ENCODE results near the gene MMP17. TPM values are rescaled to one million over a fixed set of nuclear protein-coding genes. Genes with fewer than 3 reads are reported as not detected.

The MMP17 gene
- total and polyA plus RNA-seq, 2 of the 4 experiments (the other 2 are of a cell fraction), result 1.4 to 11.8 TPM

GRCh38 chr12:131848753-131849152 lies 20.6 kb downstream of the MMP17 start:
- Histone ChIP-seq H4K91ac (ENCODE audit: insufficient read depth, low read depth, low read length) (no peak overlapping the region), H3K4me1 (ENCODE audit: control insufficient read depth, insufficient read depth, low read length) (peaks cover 6% of the 10 kb centered on the region), H3K56ac (ENCODE audit: extremely low read depth, insufficient read depth, low read length) (no peak overlapping the region), H3K14ac (replicated peaks; ENCODE audit: low read depth, low read length) (no peak overlapping the region), H4K20me1 (ENCODE audit: insufficient read depth, low read length) (no peaks in the 10 kb centered on the region; the same call in 1 of the 2 replicates), H3K4me2 (ENCODE audit: low read depth, low read length) (no peak overlapping the region), H3K27ac (ENCODE audit: insufficient read depth, low read length) (no peak overlapping the region), H4K8ac (ENCODE audit: low read depth in 2 of 2, low read length in 2 of 2) (no peak overlapping the region), H2BK15ac (ENCODE audit: low read depth, low read length) (no peak overlapping the region), H3K9me3 (ENCODE audit: control insufficient read depth, insufficient read depth, low read length) (no peaks in the 10 kb centered on the region), H2AFZ (replicated peaks; ENCODE audit: low read length, poor library complexity) (no peak overlapping the region), H2AK5ac (ENCODE audit: low read depth, low read length) (no peak overlapping the region), H3K79me1 (ENCODE audit: low read depth in 1 of 2, low read length in 2 of 2) (no peaks in the 10 kb centered on the region), H3K36me3 (ENCODE audit: control insufficient read depth, insufficient read depth, low read length) (no peaks in the 10 kb centered on the region), H3K27me3 (ENCODE audit: control insufficient read depth, insufficient read depth, low read length) (no peaks in the 10 kb centered on the region), H3K9ac (ENCODE audit: low read depth, low read length) (no peak overlapping the region), H3K4me3 (ENCODE audit: insufficient read depth, low read depth, low read length) (no peak overlapping the region), H3K9me1 (ENCODE audit: insufficient read depth, low read length) (no peaks in the 10 kb centered on the region), H2BK5ac (ENCODE audit: low read depth, low read length, poor library complexity, severe bottlenecking) (no peak overlapping the region), H3K4ac (ENCODE audit: low read depth, low read length) (no peak overlapping the region), H4K5ac (ENCODE audit: low read depth, low read length) (no peak overlapping the region), H2AK9ac (replicated peaks; ENCODE audit: low read depth, low read length, poor library complexity) (no peak overlapping the region), H2BK20ac (ENCODE audit: low read depth, low read length) (no peak overlapping the region), H2BK120ac (ENCODE audit: low read depth, low read length) (no peak overlapping the region), H3K18ac (ENCODE audit: low read depth, low read length) (no peak overlapping the region), H3K23ac (ENCODE audit: low read depth, low read length) (no peak overlapping the region)
- DNase-seq, result no peak
- ChIA-PET POLR2A (ENCODE audit: unreplicated experiment) (no interaction called here), CTCF (no interaction called here)
- in situ Hi-C loops (cut with MboI; ENCODE audit: low sequenced_read_pairs), result loop anchor here (25.0 kb wide), 1 partner anchor 736 kb away; no protein-coding TSS in a partner anchor
- TF ChIP-seq POLR2A (IDR thresholded peaks at IDR 0.05; ENCODE audit: low read depth, low read length) (no peak), MXI1 (IDR thresholded peaks at IDR 0.05; ENCODE audit: borderline replicate concordance, low read depth, low read length) (no peak), MAFK (IDR thresholded peaks at IDR 0.05; ENCODE audit: low read depth, low read length) (no peak), RCOR1 (IDR thresholded peaks at IDR 0.05; ENCODE audit: insufficient replicate concordance, low read length) (no peak), NFE2L2 (IDR thresholded peaks at IDR 0.05; ENCODE audit: low read depth, low read length) (no peak), MAZ (IDR thresholded peaks at IDR 0.05; ENCODE audit: borderline replicate concordance, low read depth, low read length) (no peak), RAD21 (IDR thresholded peaks at IDR 0.05; ENCODE audit: low read length) (no peak), RFX5 (IDR thresholded peaks at IDR 0.05; ENCODE audit: low read depth, low read length) (no peak), CEBPB (IDR thresholded peaks at IDR 0.05; ENCODE audit: low read depth, low read length) (no peak)
- TF ChIP-seq, protein P1, sequence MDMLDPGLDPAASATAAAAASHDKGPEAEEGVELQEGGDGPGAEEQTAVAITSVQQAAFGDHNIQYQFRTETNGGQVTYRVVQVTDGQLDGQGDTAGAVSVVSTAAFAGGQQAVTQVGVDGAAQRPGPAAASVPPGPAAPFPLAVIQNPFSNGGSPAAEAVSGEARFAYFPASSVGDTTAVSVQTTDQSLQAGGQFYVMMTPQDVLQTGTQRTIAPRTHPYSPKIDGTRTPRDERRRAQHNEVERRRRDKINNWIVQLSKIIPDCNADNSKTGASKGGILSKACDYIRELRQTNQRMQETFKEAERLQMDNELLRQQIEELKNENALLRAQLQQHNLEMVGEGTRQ (IDR thresholded peaks at IDR 0.05; ENCODE audit: low read depth, low read length), result no peak
- no peak for ATAC-seq (ENCODE audit: low read depth)
- intact Hi-C loops (cut with micrococcal nuclease), result no loop called here
- no TSS peak for BruUV-seq (replicated peaks)
- WGBS, 2 experiments (ENCODE audit: extremely low coverage in 2 of 2, insufficient read length in 1 of 2), result 93% methylated on average over 21 of the region's 24 CpGs; no CpG with 5 or more reads in 1 of the 2 experiments
- dilution Hi-C loops (cut with HindIII; ENCODE audit: low sequenced_read_pairs, unreplicated experiment), result no loop called here
